HCT116 (cell line): Measurements from ENCODE around the gene CACNA1F. TPM values are rescaled to one million over a fixed set of nuclear protein-coding genes. Genes with fewer than 3 reads are reported as not detected.

Experiments used
- ATAC-seq: fragments of 200-7000 bp; cut with Tn5 transposase; 2 replicates; pipeline ENCODE4 v1.9.1; 2020; ENCODE audit warnings: mild to moderate bottlenecking, moderate library complexity
- BruUV-seq: library from RNA; stranded (reverse); fragments of 400-500 nt; replicated peaks from 2 replicates; lab custom pipeline; 2021; lab: Mats Ljungman, UMichigan
- CTCF ChIA-PET: fragments of 300-600 bp; sonication (Branson Sonifier 250); formaldehyde crosslinking; loops from one replicate; lab custom pipeline; 2021; ENCODE audit warnings: antibody characterized with exemption; lab: Charles Lee
- POLR2A ChIA-PET: fragments of 300-600, 350-600 bp; sonication (Branson Sonifier 250); formaldehyde crosslinking; loops from one replicate; lab custom pipeline; 2021; ENCODE audit warnings: antibody characterized with exemption; lab: Charles Lee
- RAD21 ChIA-PET, 2 experiments: fragments of 300-600 bp; sonication (Branson Sonifier 250); formaldehyde crosslinking; loops; one replicate each; lab custom pipeline; 2023; ENCODE audit warnings: low total read pairs in 2 of 2; ENCODE audit not compliant: uncharacterized antibody in 2 of 2, unreplicated experiment in 2 of 2, low non-redundant PET in 1 of 2; lab: Charles Lee
- DNase-seq: peaks from one replicate; pipeline ENCODE4 v3.0.0-alpha.2; 2010; ENCODE audit warnings: low read depth, low spot score
- H2AFZ ChIP-seq: fragments of 200-600 bp; shearing (Covaris generic), sonication (generic); 2 replicates; pipeline ENCODE4 v1.6.1; 2017; ENCODE audit warnings: low read depth, mixed run types, mixed read lengths, antibody characterized with exemption, low read length; ENCODE audit not compliant: poor library complexity, severe bottlenecking
- H3K27ac ChIP-seq: 2 replicates; pipeline ENCODE4 v1.5.1; 2012; ENCODE audit warnings: low read depth, low read length
- H3K27me3 ChIP-seq: fragments of 200-600 bp; sonication (generic); 2 replicates; pipeline ENCODE4 v1.6.1; 2016; ENCODE audit warnings: mixed run types, low read length, mixed read lengths; ENCODE audit not compliant: insufficient read depth
- H3K36me3 ChIP-seq, 2 experiments: fragments of 200-500 bp in 1 of 2; fragments of 200-600 bp in 1 of 2; sonication (Bioruptor generic) in 1 of 2; sonication (generic) in 1 of 2; 2 replicates each; pipeline versions ENCODE4 v1.5.1 to v1.6.1; 2014 to 2016; ENCODE audit warnings: low read length in 2 of 2, inconsistent platforms in 1 of 2, mixed read lengths in 1 of 2, mixed run types in 1 of 2; ENCODE audit not compliant: insufficient read depth in 2 of 2, control insufficient read depth in 1 of 2
- H3K4me1 ChIP-seq, 2 experiments: fragments of 200-600 bp in 1 of 2; sonication (generic) in 1 of 2; 2 replicates each; pipeline versions ENCODE4 v1.5.1 to v1.6.1; 2012 to 2017; ENCODE audit warnings: low read length in 2 of 2, inconsistent platforms in 1 of 2, mild to moderate bottlenecking in 1 of 2, mixed read lengths in 1 of 2, mixed run types in 1 of 2, moderate library complexity in 1 of 2; ENCODE audit not compliant: insufficient read depth in 2 of 2, control insufficient read depth in 1 of 2
- H3K4me2 ChIP-seq: fragments of 200-600 bp; sonication (generic); 2 replicates; pipeline ENCODE4 v1.6.1; 2017; ENCODE audit warnings: mixed run types, low read length, mixed read lengths
- H3K4me3 ChIP-seq, 2 experiments: fragments of 200-600 bp in 1 of 2; sonication (generic) in 1 of 2; replicated peaks in 1 of 2; 2 replicates each; pipeline ENCODE4 v1.5.1; 2011 to 2016; ENCODE audit warnings: low read length in 2 of 2, control low read depth in 1 of 2, low read depth in 1 of 2, mild to moderate bottlenecking in 1 of 2, mixed read lengths in 1 of 2, mixed run types in 1 of 2
- H3K79me2 ChIP-seq: fragments of 200-600 bp; sonication (generic); 2 replicates; pipeline ENCODE4 v1.6.1; 2017; ENCODE audit warnings: mild to moderate bottlenecking, mixed run types, low read length, moderate library complexity, mixed read lengths; ENCODE audit not compliant: insufficient read depth
- H3K9ac ChIP-seq: fragments of 200-600 bp; sonication (generic); 2 replicates; pipeline ENCODE4 v1.6.1; 2016; ENCODE audit warnings: low read length, mixed read lengths
- H3K9me2 ChIP-seq: fragments of 200-600 bp; sonication (generic), shearing (Covaris generic); 2 replicates; pipeline ENCODE4 v1.6.1; 2017; ENCODE audit warnings: mixed run types, mild to moderate bottlenecking, moderate library complexity; ENCODE audit not compliant: insufficient read depth
- H3K9me3 ChIP-seq, 2 experiments: fragments of 200-500 bp in 1 of 2; fragments of 200-600 bp in 1 of 2; sonication (Bioruptor generic) in 1 of 2; sonication (generic) in 1 of 2; 2 replicates each; pipeline ENCODE4 v1.6.1; 2014 to 2017; ENCODE audit warnings: low read length in 2 of 2, mixed read lengths in 2 of 2, inconsistent platforms in 1 of 2, low read depth in 1 of 2, mild to moderate bottlenecking in 1 of 2, mixed run types in 1 of 2, moderate library complexity in 1 of 2; ENCODE audit not compliant: control insufficient read depth in 1 of 2, insufficient read depth in 1 of 2
- H4K20me1 ChIP-seq: fragments of 200-600 bp; sonication (generic), shearing (Covaris generic); 2 replicates; pipeline ENCODE4 v1.6.1; 2017; ENCODE audit warnings: mixed run types, mild to moderate bottlenecking, moderate library complexity; ENCODE audit not compliant: insufficient read depth
- CEBPB ChIP-seq: IDR thresholded peaks from 2 replicates; pipeline ENCODE4 v1.6.1; 2012; ENCODE audit warnings: low read depth
- CTCF ChIP-seq, 3 experiments: fragments of 200-600 bp in 1 of 3; sonication (generic) in 1 of 3; IDR thresholded peaks in 2 of 3; conservative IDR thresholded peaks in 1 of 3; 2 replicates each; pipeline ENCODE4 v1.5.1; 2012 to 2017; ENCODE audit warnings: low read depth in 2 of 3, low read length in 2 of 3, antibody characterized with exemption in 1 of 3, borderline replicate concordance in 1 of 3, control low read depth in 1 of 3, mild to moderate bottlenecking in 1 of 3, mixed read lengths in 1 of 3, mixed run types in 1 of 3, moderate library complexity in 1 of 3; ENCODE audit not compliant: insufficient read depth in 1 of 3
- EZH2 ChIP-seq: fragments of 200-600 bp; sonication (generic); IDR thresholded peaks from 2 replicates; pipeline ENCODE4 v1.6.1; 2017; ENCODE audit warnings: antibody characterized with exemption, mixed run types
- FOSL1 ChIP-seq: IDR thresholded peaks from 2 replicates; pipeline ENCODE4 v1.6.1; 2012; ENCODE audit warnings: low read depth
- MAX ChIP-seq: IDR thresholded peaks from 2 replicates; pipeline ENCODE4 v1.6.1; 2012
- RAD21 ChIP-seq: IDR thresholded peaks from 2 replicates; pipeline ENCODE4 v1.6.1; 2012; ENCODE audit warnings: low read depth, mild to moderate bottlenecking
- SIN3A ChIP-seq: IDR thresholded peaks from 2 replicates; pipeline ENCODE4 v1.6.1; 2012; ENCODE audit warnings: low read depth
- YY1 ChIP-seq: IDR thresholded peaks from 2 replicates; pipeline ENCODE4 v1.6.1; 2011; ENCODE audit warnings: low read length, low read depth, moderate library complexity, mild to moderate bottlenecking; ENCODE audit not compliant: insufficient replicate concordance; ENCODE audit errors: extremely low read depth
- intact Hi-C: fragments of 100-400 bp; cut with micrococcal nuclease; formaldehyde crosslinking; loops from 2 replicates; pipeline ENCODE4 v1.10.0; 2022
- total RNA-seq: library from RNA; stranded (reverse); gene quantifications from one replicate; pipeline ENCODE4 v1.2.1, GENCODE V29; 2021; ENCODE audit not compliant: unreplicated experiment
- TF ChIP-seq, protein P1 (sequence below): IDR thresholded peaks from 2 replicates; pipeline ENCODE4 v1.6.1; 2011; ENCODE audit warnings: mild to moderate bottlenecking, low read length, moderate library complexity; ENCODE audit not compliant: insufficient replicate concordance; ENCODE audit errors: extremely low read depth

Gene CACNA1F
- total RNA-seq, 1 experiment from 2014 or later: not detected

GRCh38 chrX:49262603-49263002 lies 29.5 kb upstream of the CACNA1F start (continued):
- no peak for TF ChIP-seq SIN3A
- TF ChIP-seq RAD21: no peak
- TF ChIP-seq EZH2: no peak
- TF ChIP-seq CEBPB: no peak
- TF ChIP-seq, protein P1, sequence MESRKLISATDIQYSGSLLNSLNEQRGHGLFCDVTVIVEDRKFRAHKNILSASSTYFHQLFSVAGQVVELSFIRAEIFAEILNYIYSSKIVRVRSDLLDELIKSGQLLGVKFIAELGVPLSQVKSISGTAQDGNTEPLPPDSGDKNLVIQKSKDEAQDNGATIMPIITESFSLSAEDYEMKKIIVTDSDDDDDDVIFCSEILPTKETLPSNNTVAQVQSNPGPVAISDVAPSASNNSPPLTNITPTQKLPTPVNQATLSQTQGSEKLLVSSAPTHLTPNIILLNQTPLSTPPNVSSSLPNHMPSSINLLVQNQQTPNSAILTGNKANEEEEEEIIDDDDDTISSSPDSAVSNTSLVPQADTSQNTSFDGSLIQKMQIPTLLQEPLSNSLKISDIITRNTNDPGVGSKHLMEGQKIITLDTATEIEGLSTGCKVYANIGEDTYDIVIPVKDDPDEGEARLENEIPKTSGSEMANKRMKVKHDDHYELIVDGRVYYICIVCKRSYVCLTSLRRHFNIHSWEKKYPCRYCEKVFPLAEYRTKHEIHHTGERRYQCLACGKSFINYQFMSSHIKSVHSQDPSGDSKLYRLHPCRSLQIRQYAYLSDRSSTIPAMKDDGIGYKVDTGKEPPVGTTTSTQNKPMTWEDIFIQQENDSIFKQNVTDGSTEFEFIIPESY: no peak
- no peak for TF ChIP-seq MAX

- Histone ChIP-seq H3K4me1 (no peaks in the 10 kb centered on the region), H3K27ac (no peak overlapping the region), H2AFZ (no peak overlapping the region), H3K4me3 (no peak overlapping the region), H3K4me2 (no peak overlapping the region), H3K9ac (no peak overlapping the region), H3K27me3 (no peaks in the 10 kb centered on the region), H3K9me2 (no peaks in the 10 kb centered on the region), H3K36me3 (no peaks in the 10 kb centered on the region), H3K79me2 (no peaks in the 10 kb centered on the region), H4K20me1 (no peaks in the 10 kb centered on the region), H3K9me3 (no peaks in the 10 kb centered on the region)
- intact Hi-C loops: no loop called here
- RAD21 ChIA-PET: no interaction called here
- ATAC-seq (no peak), DNase-seq (no peak)
- POLR2A ChIA-PET: no interaction called here
- CTCF ChIA-PET: no interaction called here
- TF ChIP-seq YY1 (no peak), FOSL1 (no peak), RAD21 (no peak), SIN3A (no peak), CTCF (IDR thresholded peaks at IDR 0.05 in 2 of 3, conservative IDR thresholded peaks at IDR 0.05 in 1 of 3; ENCODE audit: borderline replicate concordance in 1 of 3, insufficient read depth in 1 of 3, low read depth in 2 of 3, low read length in 2 of 3) (no peak)
- no TSS peak for BruUV-seq
These were observed 27.3 kb upstream of the CACNA1F start for GRCh38 chrX:49260221-49260985.
